Cardiac muscle cell (in vitro differentiated cells and primary cell): Measurements from ENCODE around the gene SLC9A5. TPM values are rescaled to one million over a fixed set of nuclear protein-coding genes. Genes with fewer than 3 reads are reported as not detected.

Experiments
- DNase-seq, 2 donors: peaks; one replicate each; pipeline versions ENCODE4 v3.0.0 to v3.0.0-alpha.2; 2010 to 2017; ENCODE audit warnings: low read depth in 1 of 2, low spot score in 1 of 2
- H3K27ac ChIP-seq: fragments of 200-600 bp; sonication (generic); 2 replicates; pipeline ENCODE4 v1.5.1; 2016
- H3K27me3 ChIP-seq: fragments of 200-600 bp; sonication (generic); 2 replicates; pipeline ENCODE4 v1.6.0; 2016; ENCODE audit warnings: control low read depth
- H3K36me3 ChIP-seq: fragments of 200-600 bp; sonication (generic); 2 replicates; pipeline ENCODE4 v1.5.1; 2016; ENCODE audit warnings: control low read depth
- H3K4me1 ChIP-seq: fragments of 200-600 bp; sonication (generic); 2 replicates; pipeline ENCODE4 v1.8.1; 2017; ENCODE audit warnings: low read depth, mild to moderate bottlenecking, mixed run types
- H3K4me3 ChIP-seq: fragments of 200-600 bp; sonication (generic); 2 replicates; pipeline ENCODE4 v1.5.1; 2016; ENCODE audit warnings: mild to moderate bottlenecking
- H3K9me3 ChIP-seq: fragments of 200-600 bp; sonication (generic); 2 replicates; pipeline ENCODE4 v1.5.1; 2017; ENCODE audit warnings: low read depth, mild to moderate bottlenecking, control low read depth
- polyA plus RNA-seq: library from polyadenylated mRNA; unstranded; fragments of >200 nt; fragmentation: Nextera tagmentation; extraction: Ambion mirVana; gene quantifications from 2 replicates; pipeline ENCODE4 v1.2.1, GENCODE V29; 2016
- total RNA-seq: library from RNA; depleted of rRNA; stranded (reverse); fragments of >200 nt; gene quantifications from 2 replicates; pipeline ENCODE4 v1.2.3, GENCODE V29; 2016
- TF ChIP-seq, protein P1 (sequence below): IDR thresholded peaks from 2 replicates; pipeline ENCODE4 v1.5.1; 2012; ENCODE audit warnings: low read depth, mild to moderate bottlenecking, low read length

SLC9A5 gene
- total and polyA plus RNA-seq, 2 experiments from 2014 or later, result 4.5 to 4.6 TPM

DNA sequence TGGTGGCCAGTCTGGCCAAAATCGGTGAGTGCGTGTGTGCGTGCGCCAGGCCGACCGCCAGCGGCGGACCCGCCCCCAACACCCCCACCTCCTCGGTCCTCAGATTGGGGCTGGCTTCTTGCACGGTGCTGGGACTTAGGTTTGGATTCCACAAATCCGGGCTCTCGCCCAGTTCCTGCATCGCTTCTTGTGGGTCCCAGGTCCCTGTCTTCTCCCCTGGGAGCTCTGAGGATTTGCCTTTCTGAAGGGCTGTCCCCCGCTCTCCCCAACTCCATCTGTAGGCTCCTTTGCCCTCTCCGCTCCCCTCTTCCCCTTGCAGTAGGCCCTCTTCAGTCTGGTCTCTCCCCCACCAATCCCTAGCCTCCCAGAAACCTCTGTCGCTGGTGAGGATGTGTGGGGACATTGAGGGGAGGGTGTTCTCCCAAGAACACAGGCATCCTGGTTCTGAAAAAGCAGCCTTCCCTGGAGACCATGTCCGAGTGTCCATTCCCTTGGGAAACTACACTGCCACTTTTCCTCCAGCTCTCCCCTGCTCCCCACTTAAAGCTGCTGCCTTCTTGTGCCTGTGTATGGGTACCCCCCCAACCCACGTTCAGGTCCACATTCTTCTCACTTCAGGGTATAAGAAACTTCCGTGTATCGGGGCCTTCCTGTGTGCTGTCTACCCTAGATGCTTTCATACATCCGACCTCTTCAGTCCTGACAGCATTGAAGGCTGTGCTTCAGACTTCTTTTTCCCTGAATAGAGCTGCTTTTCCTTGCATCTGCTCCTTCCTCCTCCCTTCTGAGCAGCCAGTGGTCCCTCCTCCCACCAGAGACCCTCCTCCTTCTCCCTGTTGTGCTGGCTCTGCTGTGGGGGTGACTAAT is 632 bp downstream of the SLC9A5 start:
- DNase-seq, result peak in 1 of 2 donors; percentile 8
- Histone ChIP-seq H3K36me3 (no peaks in the 10 kb centered on the region), H3K27ac (no peak overlapping the region), H3K4me1 (peaks cover 5% of the 10 kb centered on the region), H3K27me3 (peaks cover 14% of the 10 kb centered on the region), H3K9me3 (no peaks in the 10 kb centered on the region), H3K4me3 (peak overlapping the region; percentile 58)
- TF ChIP-seq, protein P1, sequence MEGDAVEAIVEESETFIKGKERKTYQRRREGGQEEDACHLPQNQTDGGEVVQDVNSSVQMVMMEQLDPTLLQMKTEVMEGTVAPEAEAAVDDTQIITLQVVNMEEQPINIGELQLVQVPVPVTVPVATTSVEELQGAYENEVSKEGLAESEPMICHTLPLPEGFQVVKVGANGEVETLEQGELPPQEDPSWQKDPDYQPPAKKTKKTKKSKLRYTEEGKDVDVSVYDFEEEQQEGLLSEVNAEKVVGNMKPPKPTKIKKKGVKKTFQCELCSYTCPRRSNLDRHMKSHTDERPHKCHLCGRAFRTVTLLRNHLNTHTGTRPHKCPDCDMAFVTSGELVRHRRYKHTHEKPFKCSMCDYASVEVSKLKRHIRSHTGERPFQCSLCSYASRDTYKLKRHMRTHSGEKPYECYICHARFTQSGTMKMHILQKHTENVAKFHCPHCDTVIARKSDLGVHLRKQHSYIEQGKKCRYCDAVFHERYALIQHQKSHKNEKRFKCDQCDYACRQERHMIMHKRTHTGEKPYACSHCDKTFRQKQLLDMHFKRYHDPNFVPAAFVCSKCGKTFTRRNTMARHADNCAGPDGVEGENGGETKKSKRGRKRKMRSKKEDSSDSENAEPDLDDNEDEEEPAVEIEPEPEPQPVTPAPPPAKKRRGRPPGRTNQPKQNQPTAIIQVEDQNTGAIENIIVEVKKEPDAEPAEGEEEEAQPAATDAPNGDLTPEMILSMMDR, result no peak

DNA sequence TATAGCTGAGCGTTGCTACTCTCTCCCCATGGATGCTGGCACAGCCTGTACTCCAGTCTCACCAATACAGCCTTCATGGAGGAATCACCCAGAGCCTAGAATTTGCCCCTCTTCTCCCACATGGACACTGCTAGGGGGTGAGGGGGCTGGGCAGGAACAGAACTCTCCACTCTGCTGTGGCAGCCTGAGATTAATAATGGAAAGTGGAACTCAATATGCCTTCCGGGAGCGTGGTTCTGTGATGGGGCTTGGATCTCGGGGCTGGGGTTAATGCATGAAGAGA is 1.2 kb downstream of the SLC9A5 start:
- Histone ChIP-seq H3K4me1 (peaks cover 5% of the 10 kb centered on the region), H3K36me3 (no peaks in the 10 kb centered on the region), H3K4me3 (no peak overlapping the region), H3K9me3 (no peaks in the 10 kb centered on the region), H3K27ac (no peak overlapping the region), H3K27me3 (peaks cover 14% of the 10 kb centered on the region)
- TF ChIP-seq, protein P1, result no peak
- DNase-seq, result no peak

DNA sequence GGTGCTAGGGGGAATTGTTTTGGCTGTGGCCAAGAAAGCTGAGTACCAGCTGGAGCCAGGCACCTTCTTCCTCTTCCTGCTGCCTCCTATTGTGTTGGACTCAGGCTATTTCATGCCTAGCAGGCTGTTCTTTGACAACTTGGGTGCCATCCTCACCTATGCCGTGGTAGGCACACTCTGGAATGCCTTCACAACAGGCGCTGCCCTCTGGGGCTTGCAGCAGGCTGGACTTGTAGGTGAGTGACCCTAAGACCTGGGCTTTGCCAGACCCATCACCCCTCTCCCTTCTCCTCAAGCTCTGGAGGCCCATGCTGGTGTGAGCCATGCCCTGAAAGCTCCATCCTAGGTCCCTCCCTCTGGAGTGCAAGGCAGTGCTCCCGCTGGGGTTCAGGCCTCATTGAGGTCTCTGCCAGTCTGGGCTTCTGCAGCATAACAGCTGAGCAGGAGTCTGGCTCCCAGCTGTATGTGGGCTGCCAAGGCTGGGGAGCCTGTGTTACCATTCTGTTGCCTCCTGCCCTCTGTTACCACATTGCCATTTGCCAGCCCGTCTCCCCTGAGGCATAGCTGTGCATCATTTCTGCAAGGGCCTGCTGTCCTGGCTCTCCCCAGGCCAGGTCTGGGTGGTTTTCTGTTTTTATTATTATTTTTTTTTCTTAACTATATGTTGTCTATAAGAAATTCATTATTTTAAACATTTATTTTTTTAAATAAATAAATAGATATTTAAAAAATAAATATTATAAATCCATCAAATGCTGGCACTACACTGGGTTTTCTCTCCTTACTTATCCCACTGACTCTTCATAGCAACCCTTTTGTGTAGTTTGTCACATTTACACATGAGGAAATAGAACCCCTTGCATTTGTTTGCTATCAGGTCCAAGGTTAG is 4.1 kb downstream of the SLC9A5 start:
- H3K4me1 ChIP-seq, result peaks cover 3% of the 10 kb centered on the region
- no peak for DNase-seq
- TF ChIP-seq, protein P1, result no peak
- H3K36me3 ChIP-seq, result no peaks in the 10 kb centered on the region
- peaks cover 14% of the 10 kb centered on the region for H3K27me3 ChIP-seq
- H3K9me3 ChIP-seq, result no peaks in the 10 kb centered on the region
- H3K4me3 ChIP-seq, result no peak overlapping the region
- H3K27ac ChIP-seq, result no peak overlapping the region

DNA sequence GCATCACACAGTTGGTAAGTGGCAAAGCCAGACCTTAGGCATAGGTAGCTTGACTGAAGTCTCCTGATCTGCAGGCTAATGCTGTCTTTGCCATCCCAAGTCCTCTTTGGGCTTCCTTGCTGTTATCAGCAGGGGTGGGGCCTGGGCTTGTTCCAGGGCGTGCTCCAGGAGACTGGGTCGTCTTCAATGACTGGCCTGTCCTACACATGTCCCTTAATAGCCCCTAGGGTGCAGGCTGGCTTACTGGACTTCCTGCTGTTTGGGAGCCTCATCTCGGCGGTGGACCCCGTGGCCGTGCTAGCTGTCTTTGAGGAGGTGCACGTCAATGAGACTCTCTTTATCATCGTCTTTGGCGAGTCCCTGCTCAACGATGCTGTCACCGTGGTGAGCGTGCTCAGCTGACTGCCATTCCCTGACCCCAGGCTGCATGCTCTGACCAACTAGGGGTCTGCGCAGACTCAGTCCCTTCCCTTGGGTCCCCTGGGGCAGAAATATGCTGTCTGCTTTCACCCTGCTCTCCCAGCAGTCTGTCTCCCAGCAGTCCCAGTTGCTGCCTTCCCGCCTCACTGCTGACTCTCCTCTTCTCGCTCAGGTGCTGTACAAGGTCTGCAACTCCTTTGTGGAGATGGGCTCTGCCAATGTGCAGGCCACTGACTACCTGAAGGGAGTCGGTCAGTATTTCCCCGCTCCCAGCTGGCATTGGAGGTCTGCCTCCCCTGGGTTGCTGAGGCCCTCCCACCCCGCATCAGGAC is 6.2 kb downstream of the SLC9A5 start:
- DNase-seq, result no peak

More for the DNA sequence above, 6.2 kb downstream of the SLC9A5 start:
- Histone ChIP-seq H3K9me3 (no peaks in the 10 kb centered on the region), H3K27ac (no peak overlapping the region), H3K27me3 (peaks cover 7% of the 10 kb centered on the region), H3K4me3 (no peak overlapping the region), H3K36me3 (no peaks in the 10 kb centered on the region), H3K4me1 (no peaks in the 10 kb centered on the region)
- TF ChIP-seq, protein P1, result no peak
